Activated gamma-delta T cell treated with anti-CD3 and anti-CD28 coated beads, Interleukin-2, amount 50 U/mL, for 16 hours (primary cell): Measurements from ENCODE around the gene THSD4.
"Not testable (repeated sequence)": the region's sequence is repeated elsewhere in the genome, so short reads cannot be mapped to it uniquely, and the experiment has no call there.

Experiments used
- DNase-seq: peaks from one replicate; pipeline ENCODE4 v3.0.0-alpha.2; 2020; ENCODE audit warnings: low read depth

The THSD4 gene

GRCh38 chr15:71294251-71294910, 179.1 kb downstream of the THSD4 start:
- DNase-seq: no peak

- no peak for DNase-seq
Measured at GRCh38 chr15:71294911-71295602, 179.8 kb downstream of the THSD4 start.

GRCh38 chr15:71295603-71296314, 180.5 kb downstream of the THSD4 start:
- DNase-seq: no peak

GRCh38 chr15:71296315-71296679, 181.0 kb downstream of the THSD4 start:
- no peak for DNase-seq

- DNase-seq: no peak
Measured at GRCh38 chr15:71301958-71302621, 186.8 kb downstream of the THSD4 start.

GRCh38 chr15:71302861-71303410, 187.7 kb downstream of the THSD4 start:
- DNase-seq: no peak

- no peak for DNase-seq
Measured at GRCh38 chr15:71303977-71304376, 188.7 kb downstream of the THSD4 start.

- no peak for DNase-seq
Measured at GRCh38 chr15:71304681-71305080, 189.4 kb downstream of the THSD4 start.

- no peak for DNase-seq
Measured at GRCh38 chr15:71306538-71306937, 191.3 kb downstream of the THSD4 start.

GRCh38 chr15:71312194-71312708, 197.0 kb downstream of the THSD4 start:
- DNase-seq: no peak

GRCh38 chr15:71312731-71313460, 197.6 kb downstream of the THSD4 start:
- DNase-seq: no peak

- no peak for DNase-seq
Measured at GRCh38 chr15:71313806-71314205, 198.5 kb downstream of the THSD4 start.

GRCh38 chr15:71314956-71315537, 199.8 kb downstream of the THSD4 start:
- no peak for DNase-seq

GRCh38 chr15:71316911-71317310, 201.6 kb downstream of the THSD4 start:
- DNase-seq: no peak

- DNase-seq: not testable (repeated sequence)
Measured at GRCh38 chr15:71319424-71319823, 204.2 kb downstream of the THSD4 start.

- DNase-seq: no peak
Measured at GRCh38 chr15:71319935-71320334, 204.7 kb downstream of the THSD4 start.

- DNase-seq: no peak
Measured at GRCh38 chr15:71323082-71323481, 207.8 kb downstream of the THSD4 start.

GRCh38 chr15:71323584-71323983, 208.3 kb downstream of the THSD4 start:
- DNase-seq: no peak

GRCh38 chr15:71325481-71325880, 210.2 kb downstream of the THSD4 start:
- DNase-seq: no peak

- no peak for DNase-seq
Measured at GRCh38 chr15:71328453-71328852, 213.2 kb downstream of the THSD4 start.

- no peak for DNase-seq
Measured at GRCh38 chr15:71329041-71329440, 213.8 kb downstream of the THSD4 start.
